Caco-2 (cell line): Measurements from ENCODE around the gene RAB9A. TPM values are rescaled to one million over a fixed set of nuclear protein-coding genes. Genes with fewer than 3 reads are reported as not detected.

Source experiments
- BruUV-seq: library from RNA; stranded (reverse); fragments of 400-500 nt; replicated peaks from 2 replicates; lab custom pipeline; 2021; lab: Mats Ljungman, UMichigan
- CTCF ChIA-PET: fragments of 300-600 bp; sonication (Branson Sonifier 250); formaldehyde crosslinking; loops from one replicate; lab custom pipeline; 2022; ENCODE audit warnings: antibody characterized with exemption; lab: Charles Lee
- POLR2A ChIA-PET: fragments of 300-600 bp; sonication (Branson Sonifier 250); formaldehyde crosslinking; loops from one replicate; lab custom pipeline; 2022; ENCODE audit warnings: antibody characterized with exemption; lab: Charles Lee
- DNase-seq, 2 experiments: peaks; one replicate each; pipeline versions ENCODE4 v3.0.0 to v3.0.0-alpha.2; 2020 to 2022
- H3K27me3 ChIP-seq: replicated peaks from 2 replicates; pipeline ENCODE4 v1.6.0; 2011; ENCODE audit warnings: low read length; ENCODE audit not compliant: control insufficient read depth, insufficient read depth
- H3K36me3 ChIP-seq: 2 replicates; pipeline ENCODE4 v1.5.1; 2011; ENCODE audit warnings: low read length; ENCODE audit not compliant: control insufficient read depth, insufficient read depth
- H3K4me1 ChIP-seq: fragments of 250-450 bp; sonication (Bioruptor Pico); 2 replicates; pipeline ENCODE4 v1.5.1; 2020; ENCODE audit warnings: mild to moderate bottlenecking
- H3K4me3 ChIP-seq: 2 replicates; pipeline ENCODE4 v1.5.1; 2011; ENCODE audit warnings: low read depth, mild to moderate bottlenecking, control low read depth, low read length
- H3K9me3 ChIP-seq: fragments of 250-450 bp; sonication (Bioruptor Pico); 2 replicates; pipeline ENCODE4 v1.5.1; 2020; ENCODE audit warnings: mild to moderate bottlenecking, moderate library complexity
- H3K27ac Mint-ChIP-seq: one replicate; pipeline ENCODE4 v1.8.0; 2022; ENCODE audit warnings: mixed read lengths; ENCODE audit not compliant: unreplicated experiment
- H3K27me3 Mint-ChIP-seq: one replicate; pipeline ENCODE4 v1.8.0; 2022; ENCODE audit warnings: mixed read lengths; ENCODE audit not compliant: insufficient read depth, unreplicated experiment
- H3K36me3 Mint-ChIP-seq: one replicate; pipeline ENCODE4 v1.8.0; 2022; ENCODE audit warnings: mild to moderate bottlenecking, mixed read lengths; ENCODE audit not compliant: insufficient read depth, unreplicated experiment
- H3K4me1 Mint-ChIP-seq: one replicate; pipeline ENCODE4 v1.8.0; 2022; ENCODE audit warnings: low read depth, mixed read lengths; ENCODE audit not compliant: unreplicated experiment
- H3K4me3 Mint-ChIP-seq: one replicate; pipeline ENCODE4 v1.8.0; 2022; ENCODE audit warnings: mild to moderate bottlenecking, moderate library complexity, mixed read lengths; ENCODE audit not compliant: unreplicated experiment
- H3K9me3 Mint-ChIP-seq: one replicate; pipeline ENCODE4 v1.8.0; 2022; ENCODE audit warnings: mixed read lengths; ENCODE audit not compliant: unreplicated experiment
- CTCF ChIP-seq, 2 experiments: fragments of 200-600 bp in 1 of 2; IDR thresholded peaks; 1 replicate in 1 of 2; 2 replicates in 1 of 2; pipeline versions ENCODE4 v1.5.1 to v1.8.0; 2011 to 2022; ENCODE audit warnings: antibody characterized with exemption in 1 of 2, control low read depth in 1 of 2, inconsistent platforms in 1 of 2, low read depth in 1 of 2, low read length in 1 of 2, mild to moderate bottlenecking in 1 of 2, moderate library complexity in 1 of 2; ENCODE audit not compliant: insufficient read depth in 1 of 2, severe bottlenecking in 1 of 2, unreplicated experiment in 1 of 2
- intact Hi-C: fragments of 100-400 bp; cut with micrococcal nuclease; formaldehyde crosslinking; loops from one replicate; pipeline ENCODE4 v1.10.0; 2022; ENCODE audit not compliant: unreplicated experiment
- total RNA-seq: library from RNA; stranded (reverse); gene quantifications from 2 replicates; pipeline ENCODE4 v1.2.3, GENCODE V29; 2022

The RAB9A gene
- total RNA-seq, 1 experiment from 2014 or later, result 22.9 TPM

GRCh38 chrX:13695601-13696115, 6.7 kb downstream of the RAB9A start:
- TF ChIP-seq CTCF (IDR thresholded peaks at IDR 0.05; ENCODE audit: insufficient read depth in 1 of 2, low read depth in 1 of 2, low read length in 1 of 2, severe bottlenecking in 1 of 2, unreplicated experiment in 1 of 2), result no peak
- no peaks in the 10 kb centered on the region for H3K9me3 Mint-ChIP-seq
- POLR2A ChIA-PET, result interaction anchor here (1.0 kb wide), 1 partner anchor 39 kb away, joined by 3 read pairs; the partner anchor contains the start of gene OFD1
- no peak overlapping the region for H3K4me3 Mint-ChIP-seq
- no peak for DNase-seq
- H3K4me1 Mint-ChIP-seq, result peaks cover 33% of the 10 kb centered on the region
- H3K36me3 ChIP-seq, result no peaks in the 10 kb centered on the region
- H3K4me1 ChIP-seq, result no peaks in the 10 kb centered on the region; the same call in 1 of the 2 replicates
- no peak overlapping the region for H3K4me3 ChIP-seq
- no peaks in the 10 kb centered on the region for H3K27me3 Mint-ChIP-seq
- intact Hi-C loops, result no loop called here
- CTCF ChIA-PET, result no interaction called here
- H3K27ac Mint-ChIP-seq, result no peak overlapping the region
- peaks cover 28% of the 10 kb centered on the region for H3K36me3 Mint-ChIP-seq
- no TSS peak for BruUV-seq
- no peaks in the 10 kb centered on the region for H3K27me3 ChIP-seq
- no peaks in the 10 kb centered on the region for H3K9me3 ChIP-seq

- Mint-ChIP-seq H3K27me3 (no peaks in the 10 kb centered on the region), H3K4me1 (peaks cover 40% of the 10 kb centered on the region), H3K36me3 (peaks cover 35% of the 10 kb centered on the region), H3K27ac (no peak overlapping the region), H3K4me3 (no peak overlapping the region), H3K9me3 (no peaks in the 10 kb centered on the region)
- ChIA-PET POLR2A (no interaction called here), CTCF (no interaction called here)
- intact Hi-C loops, result no loop called here
- H3K4me1 ChIP-seq, result no peaks in the 10 kb centered on the region; the same call in 1 of the 2 replicates
- no peak for TF ChIP-seq CTCF (IDR thresholded peaks at IDR 0.05; ENCODE audit: insufficient read depth in 1 of 2, low read depth in 1 of 2, low read length in 1 of 2, severe bottlenecking in 1 of 2, unreplicated experiment in 1 of 2)
- H3K36me3 ChIP-seq, result no peaks in the 10 kb centered on the region
- no peak overlapping the region for H3K4me3 ChIP-seq
- no peak for DNase-seq
- no peaks in the 10 kb centered on the region for H3K27me3 ChIP-seq
- BruUV-seq, result no TSS peak
- no peaks in the 10 kb centered on the region for H3K9me3 ChIP-seq
Measured at GRCh38 chrX:13697455-13697854, 8.5 kb downstream of the RAB9A start.

- H3K4me1 Mint-ChIP-seq, result peaks cover 34% of the 10 kb centered on the region
- Histone ChIP-seq H3K4me3 (no peak overlapping the region), H3K36me3 (no peaks in the 10 kb centered on the region), H3K9me3 (no peaks in the 10 kb centered on the region), H3K27me3 (no peaks in the 10 kb centered on the region), H3K4me1 (no peaks in the 10 kb centered on the region; the same call in 1 of the 2 replicates)
- intact Hi-C loops, result no loop called here
- H3K27ac Mint-ChIP-seq, result no peak overlapping the region
- H3K36me3 Mint-ChIP-seq, result peaks cover 30% of the 10 kb centered on the region
- POLR2A ChIA-PET, result no interaction called here
- H3K4me3 Mint-ChIP-seq, result no peak overlapping the region
- no peaks in the 10 kb centered on the region for H3K9me3 Mint-ChIP-seq
- no TSS peak for BruUV-seq
- no peaks in the 10 kb centered on the region for H3K27me3 Mint-ChIP-seq
- CTCF ChIA-PET, result no interaction called here
- no peak for DNase-seq
- no peak for TF ChIP-seq CTCF (IDR thresholded peaks at IDR 0.05; ENCODE audit: insufficient read depth in 1 of 2, low read depth in 1 of 2, low read length in 1 of 2, severe bottlenecking in 1 of 2, unreplicated experiment in 1 of 2)
Measured at GRCh38 chrX:13697976-13698375, 9.0 kb downstream of the RAB9A start.
